Measurements from ENCODE around the gene PLCB4.

GRCh38 chr20:9027626-9028025 lies 41.3 kb upstream of the PLCB4 start:
- no peak for TF ChIP-seq POLR2A (IDR thresholded peaks at IDR 0.05)
- no peak for TF ChIP-seq CTCF (IDR thresholded peaks at IDR 0.05)
- TF ChIP-seq POLR2AphosphoS5 (IDR thresholded peaks at IDR 0.05), result no peak
